OCI-LY7 (cell line): ENCODE results near the gene RBKS. TPM values are rescaled to one million over a fixed set of nuclear protein-coding genes. Genes with fewer than 3 reads are reported as not detected.
"Not testable (repeated sequence)": the region's sequence is repeated elsewhere in the genome, so short reads cannot be mapped to it uniquely, and the experiment has no call there.

Experiments used
- BruUV-seq: library from RNA; stranded (reverse); fragments of 400-500 nt; replicated peaks from 2 replicates; lab custom pipeline; 2021; lab: Mats Ljungman, UMichigan
- CTCF ChIA-PET: fragments of 300-600 bp; sonication (Branson Sonifier 250); formaldehyde crosslinking; loops from one replicate; lab custom pipeline; 2022; ENCODE audit warnings: antibody characterized with exemption; ENCODE audit not compliant: unreplicated experiment; lab: Charles Lee
- POLR2A ChIA-PET: fragments of 300-600 bp; sonication (Branson Sonifier 250); formaldehyde crosslinking; loops from one replicate; lab custom pipeline; 2022; ENCODE audit warnings: antibody characterized with exemption; lab: Charles Lee
- DNase-seq: peaks from one replicate; pipeline ENCODE4 v3.0.0-alpha.2; 2015; ENCODE audit warnings: low spot score
- H2AFZ ChIP-seq: fragments of 200-600 bp; sonication (generic), shearing (Covaris generic); 2 replicates; pipeline ENCODE4 v1.6.1; 2014; ENCODE audit warnings: mild to moderate bottlenecking, antibody characterized with exemption, low read length, moderate library complexity
- H3K27ac ChIP-seq: fragments of 200-600 bp; sonication (generic); 2 replicates; pipeline ENCODE4 v1.5.1; 2014; ENCODE audit warnings: mixed run types, low read depth, mild to moderate bottlenecking, moderate library complexity, low read length, inconsistent platforms; ENCODE audit not compliant: poor library complexity, severe bottlenecking
- H3K36me3 ChIP-seq: fragments of 200-600 bp; sonication (generic); 2 replicates; pipeline ENCODE4 v1.6.1; 2014; ENCODE audit warnings: mild to moderate bottlenecking, antibody characterized with exemption, low read length, moderate library complexity, mixed read lengths; ENCODE audit not compliant: insufficient read depth
- H3K4me1 ChIP-seq: fragments of 200-600 bp; sonication (generic); 2 replicates; pipeline ENCODE4 v1.5.1; 2014; ENCODE audit warnings: mild to moderate bottlenecking, low read length; ENCODE audit not compliant: insufficient read depth, poor library complexity, severe bottlenecking
- H3K4me2 ChIP-seq: fragments of 200-600 bp; sonication (generic); 2 replicates; pipeline ENCODE4 v1.6.1; 2014; ENCODE audit warnings: mild to moderate bottlenecking, low read length
- H3K4me3 ChIP-seq: fragments of 200-600 bp; sonication (generic); 2 replicates; pipeline ENCODE4 v1.5.1; 2014; ENCODE audit warnings: mild to moderate bottlenecking, low read depth, low read length; ENCODE audit not compliant: poor library complexity, severe bottlenecking
- H3K79me2 ChIP-seq: fragments of 200-600 bp; sonication (generic); 2 replicates; pipeline ENCODE4 v1.6.1; 2016; ENCODE audit warnings: low read depth, mild to moderate bottlenecking, low read length, moderate library complexity, mixed read lengths; ENCODE audit not compliant: insufficient read depth
- H3K9me2 ChIP-seq: fragments of 200-600 bp; sonication (generic); 2 replicates; pipeline ENCODE4 v1.6.1; 2016; ENCODE audit warnings: mild to moderate bottlenecking, low read length, mixed read lengths; ENCODE audit not compliant: insufficient read depth
- H3K9me3 ChIP-seq: fragments of 200-600 bp; sonication (generic); 2 replicates; pipeline ENCODE4 v1.6.1; 2014; ENCODE audit warnings: mild to moderate bottlenecking, mixed run types, low read length, mixed read lengths
- H4K20me1 ChIP-seq: fragments of 200-600 bp; sonication (generic); 2 replicates; pipeline ENCODE4 v1.6.1; 2014; ENCODE audit warnings: mild to moderate bottlenecking, antibody characterized with exemption, low read length, moderate library complexity, mixed read lengths; ENCODE audit not compliant: insufficient read depth
- EZH2phosphoT487 ChIP-seq: fragments of 200-600 bp; sonication (generic); IDR thresholded peaks from 2 replicates; pipeline ENCODE4 v1.6.1; 2018; ENCODE audit warnings: low read depth, borderline replicate concordance, mild to moderate bottlenecking, mixed run types, antibody characterized with exemption, low read length, moderate library complexity, mixed read lengths
- intact Hi-C: fragments of 100-400 bp; cut with micrococcal nuclease; formaldehyde crosslinking; loops from one replicate; pipeline ENCODE4 v1.10.0; 2022; ENCODE audit not compliant: unreplicated experiment
- total RNA-seq, 2 experiments: library from RNA; depleted of rRNA in 1 of 2; stranded (reverse); fragments of >200 nt in 1 of 2; shearing (Covaris generic) in 1 of 2; gene quantifications; 2 replicates each; pipeline ENCODE4 v1.2.3, GENCODE V29; 2014 to 2022
- TF ChIP-seq, protein P1 (sequence below): fragments of 200-600 bp; sonication (generic); conservative IDR thresholded peaks from 2 replicates; pipeline ENCODE4 v1.5.1; 2014; ENCODE audit warnings: mild to moderate bottlenecking, antibody characterized with exemption, low read length, moderate library complexity, mixed read lengths

The RBKS gene
- total RNA-seq, 2 experiments from 2014 or later: 1.1 TPM

DNA sequence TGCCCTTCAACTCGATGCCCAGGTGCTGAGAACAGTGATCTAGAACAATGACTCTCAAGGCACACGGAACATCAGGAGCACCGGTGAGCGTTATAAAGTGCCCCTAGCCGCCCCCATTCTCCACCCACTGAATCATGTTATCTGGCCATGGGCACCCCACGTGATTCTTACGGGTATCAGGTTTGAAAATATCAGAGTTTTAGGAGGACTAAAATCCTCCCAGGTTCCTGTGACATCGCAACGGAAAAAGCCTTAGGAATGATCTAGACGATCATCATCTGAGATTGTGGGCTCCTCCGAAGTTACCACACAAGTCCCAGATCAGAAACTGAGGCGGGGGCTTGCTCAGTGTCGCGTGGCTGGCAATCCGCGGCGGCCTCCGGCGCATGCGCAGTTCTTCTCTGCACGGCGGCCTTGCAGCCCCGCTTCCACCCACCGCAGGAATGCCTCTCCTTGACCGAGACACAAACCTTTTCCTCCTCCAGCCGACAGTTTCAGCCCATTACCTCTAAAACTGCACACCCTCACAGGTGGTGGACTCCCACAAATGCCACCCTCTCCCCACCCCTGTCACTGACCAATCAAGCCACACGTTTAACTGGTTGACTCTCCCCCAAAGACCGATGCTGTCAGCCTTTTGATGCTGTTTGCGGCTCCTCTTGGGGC lies 124.4 kb downstream of the RBKS start:
- Histone ChIP-seq H2AFZ (no peak overlapping the region), H3K9me2 (no peaks in the 10 kb centered on the region), H4K20me1 (no peaks in the 10 kb centered on the region), H3K9me3 (no peaks in the 10 kb centered on the region), H3K36me3 (no peaks in the 10 kb centered on the region), H3K4me1 (no peaks in the 10 kb centered on the region), H3K27ac (no peak overlapping the region), H3K4me2 (no peak overlapping the region; the same call in 1 of the 2 replicates), H3K4me3 (no peak overlapping the region), H3K79me2 (no peaks in the 10 kb centered on the region)
- BruUV-seq: no TSS peak
- intact Hi-C loops: no loop called here
- ChIA-PET CTCF (no interaction called here), POLR2A (no interaction called here)
- no peak for TF ChIP-seq EZH2phosphoT487
- TF ChIP-seq, protein P1, sequence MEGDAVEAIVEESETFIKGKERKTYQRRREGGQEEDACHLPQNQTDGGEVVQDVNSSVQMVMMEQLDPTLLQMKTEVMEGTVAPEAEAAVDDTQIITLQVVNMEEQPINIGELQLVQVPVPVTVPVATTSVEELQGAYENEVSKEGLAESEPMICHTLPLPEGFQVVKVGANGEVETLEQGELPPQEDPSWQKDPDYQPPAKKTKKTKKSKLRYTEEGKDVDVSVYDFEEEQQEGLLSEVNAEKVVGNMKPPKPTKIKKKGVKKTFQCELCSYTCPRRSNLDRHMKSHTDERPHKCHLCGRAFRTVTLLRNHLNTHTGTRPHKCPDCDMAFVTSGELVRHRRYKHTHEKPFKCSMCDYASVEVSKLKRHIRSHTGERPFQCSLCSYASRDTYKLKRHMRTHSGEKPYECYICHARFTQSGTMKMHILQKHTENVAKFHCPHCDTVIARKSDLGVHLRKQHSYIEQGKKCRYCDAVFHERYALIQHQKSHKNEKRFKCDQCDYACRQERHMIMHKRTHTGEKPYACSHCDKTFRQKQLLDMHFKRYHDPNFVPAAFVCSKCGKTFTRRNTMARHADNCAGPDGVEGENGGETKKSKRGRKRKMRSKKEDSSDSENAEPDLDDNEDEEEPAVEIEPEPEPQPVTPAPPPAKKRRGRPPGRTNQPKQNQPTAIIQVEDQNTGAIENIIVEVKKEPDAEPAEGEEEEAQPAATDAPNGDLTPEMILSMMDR: no peak
- no peak for DNase-seq

DNA sequence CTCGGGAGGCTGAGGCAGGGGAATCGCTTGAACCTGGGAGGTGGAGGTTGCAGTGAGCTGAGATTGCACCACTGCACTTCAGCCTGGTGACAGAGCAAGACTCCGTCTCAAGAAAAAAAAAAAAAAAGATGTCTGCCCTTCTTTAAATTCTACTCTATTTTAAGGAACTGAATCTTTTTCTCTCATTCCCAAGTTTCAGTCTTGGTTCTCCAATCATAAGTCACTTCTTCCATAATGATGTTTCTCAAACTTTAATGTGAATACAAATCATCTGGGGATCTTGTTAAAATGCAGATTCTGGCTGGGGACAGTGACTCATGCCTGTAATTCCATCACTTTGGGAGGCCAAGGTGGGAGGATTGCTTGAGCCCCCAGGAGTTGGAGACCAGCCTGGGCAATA lies 125.7 kb downstream of the RBKS start:
- intact Hi-C loops, CTCF ChIA-PET, H3K9me3 ChIP-seq, BruUV-seq, H4K20me1 ChIP-seq, DNase-seq, H3K36me3 ChIP-seq, H3K4me3 ChIP-seq, H3K9me2 ChIP-seq, H2AFZ ChIP-seq, H3K79me2 ChIP-seq, H3K4me1 ChIP-seq, H3K27ac ChIP-seq, H3K4me2 ChIP-seq: not testable (repeated sequence)
- POLR2A ChIA-PET: interaction anchor here (0.6 kb wide), 1 partner anchor 66 kb away, joined by 7 read pairs; no protein-coding TSS in a partner anchor

DNA sequence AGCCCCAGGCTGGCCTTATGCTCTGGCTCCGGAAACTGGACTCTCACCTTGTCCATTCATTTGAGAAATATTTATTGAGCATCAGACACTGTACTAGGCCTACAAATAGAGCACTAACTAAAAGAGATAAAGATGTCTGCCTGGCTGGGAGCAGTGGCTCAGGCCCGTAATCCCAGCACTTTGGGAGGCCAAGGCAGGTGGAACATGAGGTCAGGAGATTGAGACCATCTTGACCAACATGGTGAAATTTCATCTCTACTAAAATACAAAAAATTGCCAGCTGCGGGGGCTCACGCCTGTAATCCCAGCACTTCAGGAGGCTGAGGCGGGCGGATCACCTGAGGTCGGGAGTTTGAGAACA lies 126.3 kb downstream of the RBKS start:
- TF ChIP-seq EZH2phosphoT487: no peak
- TF ChIP-seq, protein P1: no peak

More for the DNA sequence above, 126.3 kb downstream of the RBKS start:
- H3K36me3 ChIP-seq: no peaks in the 10 kb centered on the region
- H3K4me3 ChIP-seq: no peak overlapping the region
- H3K4me2 ChIP-seq: no peak overlapping the region
- H2AFZ ChIP-seq: no peak overlapping the region
- BruUV-seq: no TSS peak
- CTCF ChIA-PET: no interaction called here
- no peaks in the 10 kb centered on the region for H3K9me3 ChIP-seq
- no peaks in the 10 kb centered on the region for H3K4me1 ChIP-seq
- POLR2A ChIA-PET: no interaction called here
- H3K27ac ChIP-seq: no peak overlapping the region
- no peaks in the 10 kb centered on the region for H3K9me2 ChIP-seq
- no peaks in the 10 kb centered on the region for H3K79me2 ChIP-seq
- intact Hi-C loops: no loop called here
- DNase-seq: no peak
- no peaks in the 10 kb centered on the region for H4K20me1 ChIP-seq
